ENCODE data around the gene NAALADL2. TPM values are rescaled to one million over a fixed set of nuclear protein-coding genes. Genes with fewer than 3 reads are reported as not detected.
"Not testable (repeated sequence)": the region's sequence is repeated elsewhere in the genome, so short reads cannot be mapped to it uniquely, and the experiment has no call there.

The NAALADL2 gene
- total RNA-seq, 1 donor from 2014 or later, result 11.5 TPM

- TF ChIP-seq EZH2phosphoT487 (IDR thresholded peaks at IDR 0.05) (no peak), EZH2 (IDR thresholded peaks at IDR 0.05) (no peak), CTCF (IDR thresholded peaks at IDR 0.05) (no peak)
- Mint-ChIP-seq H3K9me3 (no peaks in the 10 kb centered on the region), H3K4me1 (peaks cover 8% of the 10 kb centered on the region), H3K27me3 (ENCODE audit: insufficient read depth, low read depth) (no peaks in the 10 kb centered on the region), H3K27ac (no peak overlapping the region), H3K4me3 (no peak overlapping the region), H3K36me3 (no peaks in the 10 kb centered on the region)
- no peak overlapping the region for H2AFZ ChIP-seq (replicated peaks)
- H3K27me3 ChIP-seq, result no peaks in the 10 kb centered on the region
- no peak overlapping the region for H3K4me3 ChIP-seq
- no peaks in the 10 kb centered on the region for H3K4me1 ChIP-seq
- no peaks in the 10 kb centered on the region for H3K36me3 ChIP-seq
- DNase-seq (ENCODE audit: low spot score), result no peak
- no peaks in the 10 kb centered on the region for H3K79me2 ChIP-seq (ENCODE audit: low read depth)
- no peak overlapping the region for H3K4me2 ChIP-seq
- H3F3A ChIP-seq (ENCODE audit: low read depth), result no peaks in the 10 kb centered on the region
- H4K20me1 ChIP-seq (ENCODE audit: low read depth), result no peaks in the 10 kb centered on the region
- no peak overlapping the region for H3K9ac ChIP-seq
- no peak overlapping the region for H3K27ac ChIP-seq
- H3K9me3 ChIP-seq (ENCODE audit: low read depth), result no peaks in the 10 kb centered on the region
These were observed 300.1 kb downstream of the NAALADL2 start for GRCh38 chr3:175159202-175159601.

GRCh38 chr3:175161291-175161690 lies 302.2 kb downstream of the NAALADL2 start:
- H4K20me1 ChIP-seq (ENCODE audit: low read depth), result no peaks in the 10 kb centered on the region
- H3K27ac ChIP-seq, result no peak overlapping the region
- TF ChIP-seq EZH2phosphoT487 (IDR thresholded peaks at IDR 0.05), result no peak
- no peak for TF ChIP-seq EZH2 (IDR thresholded peaks at IDR 0.05)
- Mint-ChIP-seq H3K4me3 (no peak overlapping the region), H3K4me1 (peaks cover 14% of the 10 kb centered on the region), H3K36me3 (no peaks in the 10 kb centered on the region), H3K9me3 (no peaks in the 10 kb centered on the region), H3K27me3 (ENCODE audit: insufficient read depth, low read depth) (no peaks in the 10 kb centered on the region), H3K27ac (no peak overlapping the region)
- no peaks in the 10 kb centered on the region for H3K36me3 ChIP-seq
- no peak overlapping the region for H3K4me3 ChIP-seq
- H2AFZ ChIP-seq (replicated peaks), result no peak overlapping the region
- H3K79me2 ChIP-seq (ENCODE audit: low read depth), result no peaks in the 10 kb centered on the region
- no peaks in the 10 kb centered on the region for H3K9me3 ChIP-seq (ENCODE audit: low read depth)
- H3K4me1 ChIP-seq, result no peaks in the 10 kb centered on the region
- no peaks in the 10 kb centered on the region for H3F3A ChIP-seq (ENCODE audit: low read depth)
- no peak for DNase-seq (ENCODE audit: low spot score)
- H3K9ac ChIP-seq, result no peak overlapping the region
- H3K4me2 ChIP-seq, result no peak overlapping the region
- no peaks in the 10 kb centered on the region for H3K27me3 ChIP-seq

- H3K79me2 ChIP-seq (ENCODE audit: low read depth), result no peaks in the 10 kb centered on the region
- Mint-ChIP-seq H3K9me3 (no peaks in the 10 kb centered on the region), H3K36me3 (no peaks in the 10 kb centered on the region), H3K27ac (no peak overlapping the region), H3K4me1 (peaks cover 14% of the 10 kb centered on the region), H3K4me3 (no peak overlapping the region), H3K27me3 (ENCODE audit: insufficient read depth, low read depth) (no peaks in the 10 kb centered on the region)
- no peaks in the 10 kb centered on the region for H3K27me3 ChIP-seq
- H3F3A ChIP-seq (ENCODE audit: low read depth), result no peaks in the 10 kb centered on the region
- H3K4me1 ChIP-seq, result no peaks in the 10 kb centered on the region
- DNase-seq (ENCODE audit: low spot score), result no peak
- no peak overlapping the region for H3K27ac ChIP-seq
- no peaks in the 10 kb centered on the region for H3K9me3 ChIP-seq (ENCODE audit: low read depth)
- no peak overlapping the region for H3K4me2 ChIP-seq
- H2AFZ ChIP-seq (replicated peaks), result no peak overlapping the region
- no peaks in the 10 kb centered on the region for H3K36me3 ChIP-seq
- no peak overlapping the region for H3K9ac ChIP-seq
- TF ChIP-seq EZH2 (IDR thresholded peaks at IDR 0.05), result no peak
- TF ChIP-seq EZH2phosphoT487 (IDR thresholded peaks at IDR 0.05), result no peak
- TF ChIP-seq CTCF (IDR thresholded peaks at IDR 0.05), result no peak
- H3K4me3 ChIP-seq, result no peak overlapping the region
- H4K20me1 ChIP-seq (ENCODE audit: low read depth), result no peaks in the 10 kb centered on the region
These were observed 304.6 kb downstream of the NAALADL2 start for GRCh38 chr3:175163686-175164085.

GRCh38 chr3:175173117-175173516 lies 314.0 kb downstream of the NAALADL2 start:
- not testable (repeated sequence) for H3K4me2 ChIP-seq; H2AFZ ChIP-seq (replicated peaks); H3K4me1 ChIP-seq; H3K9me3 ChIP-seq (ENCODE audit: low read depth); H3F3A ChIP-seq (ENCODE audit: low read depth); H3K4me1 Mint-ChIP-seq; DNase-seq (ENCODE audit: low spot score); H3K27me3 ChIP-seq; H3K4me3 Mint-ChIP-seq; H3K4me3 ChIP-seq; H3K27ac ChIP-seq; H3K27me3 Mint-ChIP-seq (ENCODE audit: insufficient read depth, low read depth); H3K36me3 Mint-ChIP-seq; H3K79me2 ChIP-seq (ENCODE audit: low read depth); H4K20me1 ChIP-seq (ENCODE audit: low read depth); H3K27ac Mint-ChIP-seq; H3K9ac ChIP-seq; H3K36me3 ChIP-seq; H3K9me3 Mint-ChIP-seq

Data from neural progenitor cell (in vitro differentiated cells).